Neural cell (in vitro differentiated cells): ENCODE results near the gene TFCP2L1.
"Not testable (repeated sequence)": the region's sequence is repeated elsewhere in the genome, so short reads cannot be mapped to it uniquely, and the experiment has no call there.

Experiments
- EP300 ChIP-seq: fragments of 450-650 bp; conservative IDR thresholded peaks from 2 replicates; pipeline ENCODE4 v1.6.1; 2014; ENCODE audit warnings: antibody characterized with exemption, mild to moderate bottlenecking, moderate library complexity; ENCODE audit not compliant: poor library complexity, severe bottlenecking
- EZH2 ChIP-seq: fragments of 200-600, 300-800 bp; shearing (Covaris generic), sonication (generic); IDR thresholded peaks from 2 replicates; pipeline ENCODE4 v1.6.1; 2014; ENCODE audit warnings: antibody characterized with exemption, low read length, borderline replicate concordance, mild to moderate bottlenecking; ENCODE audit not compliant: insufficient read depth, poor library complexity, severe bottlenecking
- MXI1 ChIP-seq: fragments of 450-650 bp; conservative IDR thresholded peaks from 2 replicates; pipeline ENCODE4 v1.6.1; 2014; ENCODE audit warnings: antibody characterized with exemption, mild to moderate bottlenecking; ENCODE audit not compliant: poor library complexity, severe bottlenecking
- POLR2AphosphoS5 ChIP-seq: IDR thresholded peaks from 2 replicates; pipeline ENCODE4 v1.6.1; 2012
- RAD21 ChIP-seq: fragments of 450-650 bp; conservative IDR thresholded peaks from 2 replicates; pipeline ENCODE4 v1.6.1; 2014; ENCODE audit warnings: antibody characterized with exemption, mild to moderate bottlenecking, moderate library complexity
- SMC3 ChIP-seq: fragments of 450-650 bp; conservative IDR thresholded peaks from 2 replicates; pipeline ENCODE4 v1.6.1; 2014; ENCODE audit warnings: antibody characterized with exemption, mild to moderate bottlenecking, moderate library complexity; ENCODE audit not compliant: poor library complexity
- TAF1 ChIP-seq: IDR thresholded peaks from 2 replicates; pipeline ENCODE4 v1.6.1; 2012; ENCODE audit warnings: low read depth
- TF ChIP-seq, protein P1 (sequence below): fragments of 450-650 bp; IDR thresholded peaks from 2 replicates; pipeline ENCODE4 v1.5.1; 2014; ENCODE audit warnings: antibody characterized with exemption, mild to moderate bottlenecking, moderate library complexity; ENCODE audit not compliant: poor library complexity, severe bottlenecking
- TF ChIP-seq, protein P2 (sequence below): IDR thresholded peaks from 2 replicates; pipeline ENCODE4 v1.6.1; 2012; ENCODE audit warnings: borderline replicate concordance

DNA sequence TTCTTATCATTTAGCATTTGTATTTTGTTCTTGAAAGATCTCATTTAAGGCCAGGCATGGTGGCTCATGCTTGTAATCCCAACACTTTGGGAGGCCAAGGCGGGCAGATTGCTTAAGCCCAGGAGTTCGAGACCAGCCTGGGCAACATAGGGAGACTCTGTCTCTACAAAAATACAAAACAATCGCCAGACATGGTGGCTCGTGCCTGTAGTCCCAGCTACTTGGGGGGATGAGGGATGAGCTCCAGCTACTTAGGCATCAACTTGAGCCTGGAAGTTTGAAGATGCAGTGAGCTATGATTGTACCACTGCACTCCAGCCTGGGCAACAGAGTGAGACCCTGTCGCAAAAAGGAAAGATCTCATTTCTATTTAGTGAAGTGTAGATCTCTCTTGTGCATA lies 12.9 kb upstream of the TFCP2L1 start:
- TF ChIP-seq, protein P1, sequence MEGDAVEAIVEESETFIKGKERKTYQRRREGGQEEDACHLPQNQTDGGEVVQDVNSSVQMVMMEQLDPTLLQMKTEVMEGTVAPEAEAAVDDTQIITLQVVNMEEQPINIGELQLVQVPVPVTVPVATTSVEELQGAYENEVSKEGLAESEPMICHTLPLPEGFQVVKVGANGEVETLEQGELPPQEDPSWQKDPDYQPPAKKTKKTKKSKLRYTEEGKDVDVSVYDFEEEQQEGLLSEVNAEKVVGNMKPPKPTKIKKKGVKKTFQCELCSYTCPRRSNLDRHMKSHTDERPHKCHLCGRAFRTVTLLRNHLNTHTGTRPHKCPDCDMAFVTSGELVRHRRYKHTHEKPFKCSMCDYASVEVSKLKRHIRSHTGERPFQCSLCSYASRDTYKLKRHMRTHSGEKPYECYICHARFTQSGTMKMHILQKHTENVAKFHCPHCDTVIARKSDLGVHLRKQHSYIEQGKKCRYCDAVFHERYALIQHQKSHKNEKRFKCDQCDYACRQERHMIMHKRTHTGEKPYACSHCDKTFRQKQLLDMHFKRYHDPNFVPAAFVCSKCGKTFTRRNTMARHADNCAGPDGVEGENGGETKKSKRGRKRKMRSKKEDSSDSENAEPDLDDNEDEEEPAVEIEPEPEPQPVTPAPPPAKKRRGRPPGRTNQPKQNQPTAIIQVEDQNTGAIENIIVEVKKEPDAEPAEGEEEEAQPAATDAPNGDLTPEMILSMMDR = not testable (repeated sequence)
- TF ChIP-seq RAD21, EZH2, EP300, MXI1, SMC3, POLR2AphosphoS5, TAF1: not testable (repeated sequence)
- TF ChIP-seq, protein P2, sequence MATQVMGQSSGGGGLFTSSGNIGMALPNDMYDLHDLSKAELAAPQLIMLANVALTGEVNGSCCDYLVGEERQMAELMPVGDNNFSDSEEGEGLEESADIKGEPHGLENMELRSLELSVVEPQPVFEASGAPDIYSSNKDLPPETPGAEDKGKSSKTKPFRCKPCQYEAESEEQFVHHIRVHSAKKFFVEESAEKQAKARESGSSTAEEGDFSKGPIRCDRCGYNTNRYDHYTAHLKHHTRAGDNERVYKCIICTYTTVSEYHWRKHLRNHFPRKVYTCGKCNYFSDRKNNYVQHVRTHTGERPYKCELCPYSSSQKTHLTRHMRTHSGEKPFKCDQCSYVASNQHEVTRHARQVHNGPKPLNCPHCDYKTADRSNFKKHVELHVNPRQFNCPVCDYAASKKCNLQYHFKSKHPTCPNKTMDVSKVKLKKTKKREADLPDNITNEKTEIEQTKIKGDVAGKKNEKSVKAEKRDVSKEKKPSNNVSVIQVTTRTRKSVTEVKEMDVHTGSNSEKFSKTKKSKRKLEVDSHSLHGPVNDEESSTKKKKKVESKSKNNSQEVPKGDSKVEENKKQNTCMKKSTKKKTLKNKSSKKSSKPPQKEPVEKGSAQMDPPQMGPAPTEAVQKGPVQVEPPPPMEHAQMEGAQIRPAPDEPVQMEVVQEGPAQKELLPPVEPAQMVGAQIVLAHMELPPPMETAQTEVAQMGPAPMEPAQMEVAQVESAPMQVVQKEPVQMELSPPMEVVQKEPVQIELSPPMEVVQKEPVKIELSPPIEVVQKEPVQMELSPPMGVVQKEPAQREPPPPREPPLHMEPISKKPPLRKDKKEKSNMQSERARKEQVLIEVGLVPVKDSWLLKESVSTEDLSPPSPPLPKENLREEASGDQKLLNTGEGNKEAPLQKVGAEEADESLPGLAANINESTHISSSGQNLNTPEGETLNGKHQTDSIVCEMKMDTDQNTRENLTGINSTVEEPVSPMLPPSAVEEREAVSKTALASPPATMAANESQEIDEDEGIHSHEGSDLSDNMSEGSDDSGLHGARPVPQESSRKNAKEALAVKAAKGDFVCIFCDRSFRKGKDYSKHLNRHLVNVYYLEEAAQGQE = not testable (repeated sequence)
